ENCODE results near the gene LMO4. TPM values are rescaled to one million over a fixed set of nuclear protein-coding genes. Genes with fewer than 3 reads are reported as not detected.

The LMO4 gene
- total and polyA plus RNA-seq, 2 of the 13 experiments (the other 11 are each of a cell fraction or from before 2014, with no cell fraction given): 19.3 to 49.9 TPM

DNA sequence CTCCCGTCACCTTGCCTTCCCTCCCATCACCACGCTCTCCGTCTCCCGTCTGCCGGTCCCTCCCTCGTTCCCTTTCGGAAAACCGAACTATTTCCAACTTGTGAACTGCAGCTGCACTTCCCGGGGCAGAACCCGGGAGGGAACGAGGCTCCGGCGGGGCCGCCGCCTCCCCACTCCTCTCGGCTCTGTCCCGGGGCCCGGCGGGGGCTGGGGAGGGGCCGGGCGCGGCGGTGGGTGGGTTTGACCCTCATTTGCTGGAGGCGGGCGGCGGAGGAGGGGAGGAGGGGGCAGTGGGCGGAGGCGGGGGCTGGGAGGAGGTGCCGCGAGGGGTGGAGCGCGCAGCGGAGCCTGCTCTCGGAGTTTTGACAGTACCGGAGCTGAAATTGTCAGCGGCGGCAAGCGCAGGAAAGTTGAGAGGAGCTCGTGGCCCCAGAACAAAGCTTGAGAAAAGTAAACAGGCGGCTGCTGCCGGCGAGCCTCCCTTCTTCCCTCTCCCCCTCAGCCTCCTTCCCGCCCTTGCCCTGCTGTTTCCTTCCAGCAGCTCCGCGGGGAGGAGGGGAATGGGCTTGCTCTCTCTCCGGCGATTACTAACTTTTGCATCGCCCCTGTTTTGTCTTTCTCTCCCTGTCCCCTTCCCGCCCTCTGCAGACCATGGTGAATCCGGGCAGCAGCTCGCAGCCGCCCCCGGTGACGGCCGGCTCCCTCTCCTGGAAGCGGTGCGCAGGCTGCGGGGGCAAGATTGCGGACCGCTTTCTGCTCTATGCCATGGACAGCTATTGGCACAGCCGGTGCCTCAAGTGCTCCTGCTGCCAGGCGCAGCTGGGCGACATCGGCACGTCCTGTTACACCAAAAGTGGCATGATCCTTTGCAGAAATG, 2.9 kb downstream of the LMO4 start (continued):
- TF ChIP-seq, protein P1, sequence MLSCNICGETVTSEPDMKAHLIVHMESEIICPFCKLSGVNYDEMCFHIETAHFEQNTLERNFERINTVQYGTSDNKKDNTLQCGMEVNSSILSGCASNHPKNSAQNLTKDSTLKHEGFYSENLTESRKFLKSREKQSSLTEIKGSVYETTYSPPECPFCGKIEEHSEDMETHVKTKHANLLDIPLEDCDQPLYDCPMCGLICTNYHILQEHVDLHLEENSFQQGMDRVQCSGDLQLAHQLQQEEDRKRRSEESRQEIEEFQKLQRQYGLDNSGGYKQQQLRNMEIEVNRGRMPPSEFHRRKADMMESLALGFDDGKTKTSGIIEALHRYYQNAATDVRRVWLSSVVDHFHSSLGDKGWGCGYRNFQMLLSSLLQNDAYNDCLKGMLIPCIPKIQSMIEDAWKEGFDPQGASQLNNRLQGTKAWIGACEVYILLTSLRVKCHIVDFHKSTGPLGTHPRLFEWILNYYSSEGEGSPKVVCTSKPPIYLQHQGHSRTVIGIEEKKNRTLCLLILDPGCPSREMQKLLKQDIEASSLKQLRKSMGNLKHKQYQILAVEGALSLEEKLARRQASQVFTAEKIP (CRISPR knock-in tag; IDR thresholded peaks at IDR 0.05; ENCODE audit: borderline replicate concordance): no peak
- TF ChIP-seq JUN (CRISPR knock-in tag; IDR thresholded peaks at IDR 0.05) (no peak), JDP2 (CRISPR knock-in tag; IDR thresholded peaks at IDR 0.05; ENCODE audit: borderline replicate concordance) (no peak), SP5 (CRISPR knock-in tag; IDR thresholded peaks at IDR 0.05; ENCODE audit: borderline replicate concordance, low read depth) (no peak), NCOA5 (CRISPR knock-in tag; IDR thresholded peaks at IDR 0.05) (no peak), ZFP41 (CRISPR knock-in tag; IDR thresholded peaks at IDR 0.05; ENCODE audit: borderline replicate concordance) (no peak), ZNF446 (CRISPR knock-in tag; IDR thresholded peaks at IDR 0.05) (peak; percentile 52; the same call in 1 of the 2 replicates), HDAC2 (CRISPR knock-in tag; IDR thresholded peaks at IDR 0.05) (no peak), ZSCAN30 (CRISPR knock-in tag; IDR thresholded peaks at IDR 0.05) (no peak)
- TF ChIP-seq, protein P2, sequence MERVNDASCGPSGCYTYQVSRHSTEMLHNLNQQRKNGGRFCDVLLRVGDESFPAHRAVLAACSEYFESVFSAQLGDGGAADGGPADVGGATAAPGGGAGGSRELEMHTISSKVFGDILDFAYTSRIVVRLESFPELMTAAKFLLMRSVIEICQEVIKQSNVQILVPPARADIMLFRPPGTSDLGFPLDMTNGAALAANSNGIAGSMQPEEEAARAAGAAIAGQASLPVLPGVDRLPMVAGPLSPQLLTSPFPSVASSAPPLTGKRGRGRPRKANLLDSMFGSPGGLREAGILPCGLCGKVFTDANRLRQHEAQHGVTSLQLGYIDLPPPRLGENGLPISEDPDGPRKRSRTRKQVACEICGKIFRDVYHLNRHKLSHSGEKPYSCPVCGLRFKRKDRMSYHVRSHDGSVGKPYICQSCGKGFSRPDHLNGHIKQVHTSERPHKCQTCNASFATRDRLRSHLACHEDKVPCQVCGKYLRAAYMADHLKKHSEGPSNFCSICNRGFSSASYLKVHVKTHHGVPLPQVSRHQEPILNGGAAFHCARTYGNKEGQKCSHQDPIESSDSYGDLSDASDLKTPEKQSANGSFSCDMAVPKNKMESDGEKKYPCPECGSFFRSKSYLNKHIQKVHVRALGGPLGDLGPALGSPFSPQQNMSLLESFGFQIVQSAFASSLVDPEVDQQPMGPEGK (CRISPR knock-in tag; IDR thresholded peaks at IDR 0.05): no peak; the same call in 1 of the 2 replicates
- TF ChIP-seq, protein P3, sequence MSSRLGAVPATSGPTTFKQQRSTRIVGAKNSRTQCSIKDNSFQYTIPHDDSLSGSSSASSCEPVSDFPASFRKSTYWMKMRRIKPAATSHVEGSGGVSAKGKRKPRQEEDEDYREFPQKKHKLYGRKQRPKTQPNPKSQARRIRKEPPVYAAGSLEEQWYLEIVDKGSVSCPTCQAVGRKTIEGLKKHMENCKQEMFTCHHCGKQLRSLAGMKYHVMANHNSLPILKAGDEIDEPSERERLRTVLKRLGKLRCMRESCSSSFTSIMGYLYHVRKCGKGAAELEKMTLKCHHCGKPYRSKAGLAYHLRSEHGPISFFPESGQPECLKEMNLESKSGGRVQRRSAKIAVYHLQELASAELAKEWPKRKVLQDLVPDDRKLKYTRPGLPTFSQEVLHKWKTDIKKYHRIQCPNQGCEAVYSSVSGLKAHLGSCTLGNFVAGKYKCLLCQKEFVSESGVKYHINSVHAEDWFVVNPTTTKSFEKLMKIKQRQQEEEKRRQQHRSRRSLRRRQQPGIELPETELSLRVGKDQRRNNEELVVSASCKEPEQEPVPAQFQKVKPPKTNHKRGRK (CRISPR knock-in tag; IDR thresholded peaks at IDR 0.05): no peak
- TF ChIP-seq, protein P4, sequence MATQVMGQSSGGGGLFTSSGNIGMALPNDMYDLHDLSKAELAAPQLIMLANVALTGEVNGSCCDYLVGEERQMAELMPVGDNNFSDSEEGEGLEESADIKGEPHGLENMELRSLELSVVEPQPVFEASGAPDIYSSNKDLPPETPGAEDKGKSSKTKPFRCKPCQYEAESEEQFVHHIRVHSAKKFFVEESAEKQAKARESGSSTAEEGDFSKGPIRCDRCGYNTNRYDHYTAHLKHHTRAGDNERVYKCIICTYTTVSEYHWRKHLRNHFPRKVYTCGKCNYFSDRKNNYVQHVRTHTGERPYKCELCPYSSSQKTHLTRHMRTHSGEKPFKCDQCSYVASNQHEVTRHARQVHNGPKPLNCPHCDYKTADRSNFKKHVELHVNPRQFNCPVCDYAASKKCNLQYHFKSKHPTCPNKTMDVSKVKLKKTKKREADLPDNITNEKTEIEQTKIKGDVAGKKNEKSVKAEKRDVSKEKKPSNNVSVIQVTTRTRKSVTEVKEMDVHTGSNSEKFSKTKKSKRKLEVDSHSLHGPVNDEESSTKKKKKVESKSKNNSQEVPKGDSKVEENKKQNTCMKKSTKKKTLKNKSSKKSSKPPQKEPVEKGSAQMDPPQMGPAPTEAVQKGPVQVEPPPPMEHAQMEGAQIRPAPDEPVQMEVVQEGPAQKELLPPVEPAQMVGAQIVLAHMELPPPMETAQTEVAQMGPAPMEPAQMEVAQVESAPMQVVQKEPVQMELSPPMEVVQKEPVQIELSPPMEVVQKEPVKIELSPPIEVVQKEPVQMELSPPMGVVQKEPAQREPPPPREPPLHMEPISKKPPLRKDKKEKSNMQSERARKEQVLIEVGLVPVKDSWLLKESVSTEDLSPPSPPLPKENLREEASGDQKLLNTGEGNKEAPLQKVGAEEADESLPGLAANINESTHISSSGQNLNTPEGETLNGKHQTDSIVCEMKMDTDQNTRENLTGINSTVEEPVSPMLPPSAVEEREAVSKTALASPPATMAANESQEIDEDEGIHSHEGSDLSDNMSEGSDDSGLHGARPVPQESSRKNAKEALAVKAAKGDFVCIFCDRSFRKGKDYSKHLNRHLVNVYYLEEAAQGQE (IDR thresholded peaks at IDR 0.05; ENCODE audit: borderline replicate concordance in 1 of 2, low read depth in 1 of 2, low read length in 2 of 2): no peak
- TF ChIP-seq, protein P5, sequence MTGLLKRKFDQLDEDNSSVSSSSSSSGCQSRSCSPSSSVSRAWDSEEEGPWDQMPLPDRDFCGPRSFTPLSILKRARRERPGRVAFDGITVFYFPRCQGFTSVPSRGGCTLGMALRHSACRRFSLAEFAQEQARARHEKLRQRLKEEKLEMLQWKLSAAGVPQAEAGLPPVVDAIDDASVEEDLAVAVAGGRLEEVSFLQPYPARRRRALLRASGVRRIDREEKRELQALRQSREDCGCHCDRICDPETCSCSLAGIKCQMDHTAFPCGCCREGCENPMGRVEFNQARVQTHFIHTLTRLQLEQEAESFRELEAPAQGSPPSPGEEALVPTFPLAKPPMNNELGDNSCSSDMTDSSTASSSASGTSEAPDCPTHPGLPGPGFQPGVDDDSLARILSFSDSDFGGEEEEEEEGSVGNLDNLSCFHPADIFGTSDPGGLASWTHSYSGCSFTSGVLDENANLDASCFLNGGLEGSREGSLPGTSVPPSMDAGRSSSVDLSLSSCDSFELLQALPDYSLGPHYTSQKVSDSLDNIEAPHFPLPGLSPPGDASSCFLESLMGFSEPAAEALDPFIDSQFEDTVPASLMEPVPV (CRISPR knock-in tag; IDR thresholded peaks at IDR 0.05): no peak
- TF ChIP-seq, protein P6, sequence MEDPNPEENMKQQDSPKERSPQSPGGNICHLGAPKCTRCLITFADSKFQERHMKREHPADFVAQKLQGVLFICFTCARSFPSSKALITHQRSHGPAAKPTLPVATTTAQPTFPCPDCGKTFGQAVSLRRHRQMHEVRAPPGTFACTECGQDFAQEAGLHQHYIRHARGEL (CRISPR knock-in tag; IDR thresholded peaks at IDR 0.05): no peak
- TF ChIP-seq, protein P7, sequence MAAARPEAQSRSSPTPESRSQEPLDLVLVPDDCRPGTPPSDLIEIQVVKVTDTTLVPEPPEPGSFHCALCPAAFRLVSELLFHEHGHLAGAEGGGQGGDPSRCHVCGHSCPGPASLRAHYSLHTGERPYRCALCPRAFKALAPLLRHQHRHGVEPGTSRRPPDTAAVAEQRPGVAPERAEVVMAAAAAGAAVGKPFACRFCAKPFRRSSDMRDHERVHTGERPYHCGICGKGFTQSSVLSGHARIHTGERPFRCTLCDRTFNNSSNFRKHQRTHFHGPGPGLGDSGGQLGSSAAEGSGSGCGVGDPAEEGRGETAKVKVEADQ (CRISPR knock-in tag; IDR thresholded peaks at IDR 0.05; ENCODE audit: borderline replicate concordance): no peak
